Posterior vena cava (tissue), 2 donors: ENCODE measurements around the gene NFKB1. TPM values are rescaled to one million over a fixed set of nuclear protein-coding genes. Genes with fewer than 3 reads are reported as not detected.

Experiments
- DNase-seq: peaks from one replicate; pipeline ENCODE4 v3.0.0-alpha.2; 2020; ENCODE audit warnings: low spot score
- intact Hi-C, 2 donors: fragments of 100-400 bp; cut with DNase I; formaldehyde crosslinking; loops; one replicate each; pipeline versions ENCODE4 v1.14.1 to v1.14.2; 2022 to 2023
- total RNA-seq, 2 donors: library from RNA; stranded (reverse); fragmentation: NEBNext Ultra II Directional; extraction: Animal tissue kit (Norgen Biotek cat#: 25700); gene quantifications; one replicate each; pipeline ENCODE4 v1.2.1, GENCODE V29; 2021
- donor health status: DM: yes; HTN: yes; CAD: no.
- donor health status: DM: yes; HTN: yes; CAD: no.

The NFKB1 gene
- total RNA-seq, 2 donors from 2014 or later = 31.4 to 35.7 TPM

DNA sequence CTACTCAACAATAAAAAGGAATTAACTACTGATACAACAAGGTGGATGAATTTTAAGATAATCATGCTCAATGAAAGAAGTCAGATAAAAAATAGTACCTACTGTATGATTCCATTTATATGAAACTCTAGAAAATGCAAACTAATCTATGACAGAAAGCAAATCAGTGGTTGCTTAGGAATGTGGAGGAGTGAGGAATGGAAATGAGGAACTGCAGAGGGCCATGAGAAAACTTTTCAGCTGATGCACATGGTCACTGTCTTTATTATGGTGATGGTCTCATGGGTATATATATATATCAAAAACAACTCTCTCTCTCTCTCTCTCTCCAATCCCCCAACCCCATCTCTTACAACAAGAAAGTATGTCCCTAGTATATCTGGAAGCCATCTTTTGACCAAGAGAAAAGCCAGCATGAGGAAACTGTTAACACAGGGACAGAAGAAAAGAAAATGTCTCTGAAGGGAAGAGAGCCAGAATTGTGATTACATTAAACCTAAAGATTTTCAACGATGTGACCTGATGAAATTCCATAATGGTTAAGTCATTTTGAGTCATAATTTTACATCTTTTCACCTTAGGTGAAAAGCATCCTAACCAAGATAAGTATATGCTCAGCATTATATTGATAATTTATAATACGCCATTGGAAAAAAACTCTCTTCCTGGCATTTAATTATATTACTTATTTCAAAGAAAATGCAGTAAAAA lies 8.5 kb upstream of the NFKB1 start:
- intact Hi-C loops = no loop called here
- DNase-seq = no peak

DNA sequence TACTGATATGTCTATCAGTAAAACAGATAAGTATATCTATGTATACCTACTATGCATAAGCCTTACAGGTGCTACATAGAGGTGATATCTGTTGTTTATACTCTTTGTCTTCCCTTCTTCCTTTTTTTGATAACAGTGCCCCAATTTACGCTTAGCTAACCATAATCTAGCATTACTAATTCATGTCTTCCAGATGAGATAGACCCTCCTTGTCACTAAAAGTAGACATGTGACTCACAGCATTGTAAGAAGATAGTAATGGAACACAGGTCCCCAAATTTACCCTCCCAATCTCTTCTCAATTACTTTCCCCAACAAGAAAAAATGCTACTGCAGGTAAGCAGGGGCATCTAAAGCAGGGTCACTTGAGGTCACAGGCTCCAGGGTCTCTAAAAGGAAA lies 7.9 kb upstream of the NFKB1 start:
- intact Hi-C loops = no loop called here
- no peak for DNase-seq

DNA sequence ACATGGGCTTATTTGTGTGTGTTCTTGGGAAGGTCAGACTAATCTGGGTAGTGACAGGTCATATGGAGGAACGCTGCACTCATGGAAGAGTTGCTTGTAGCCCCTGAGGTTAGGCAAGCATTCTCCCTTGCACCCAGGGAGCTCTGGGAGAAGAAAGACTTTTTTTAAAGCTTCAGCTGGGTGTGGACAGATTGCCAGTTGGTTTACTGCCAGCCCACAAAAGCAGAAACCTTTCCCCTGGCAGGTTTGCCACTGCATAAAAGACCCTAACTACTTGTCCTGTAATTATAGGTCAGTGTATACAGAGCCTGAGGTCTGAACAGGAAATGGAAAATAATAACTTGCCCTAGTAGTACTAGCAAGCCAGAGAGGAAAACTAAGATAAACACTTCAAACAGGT lies 7.4 kb upstream of the NFKB1 start:
- no peak for DNase-seq
- intact Hi-C loops = no loop called here

DNA sequence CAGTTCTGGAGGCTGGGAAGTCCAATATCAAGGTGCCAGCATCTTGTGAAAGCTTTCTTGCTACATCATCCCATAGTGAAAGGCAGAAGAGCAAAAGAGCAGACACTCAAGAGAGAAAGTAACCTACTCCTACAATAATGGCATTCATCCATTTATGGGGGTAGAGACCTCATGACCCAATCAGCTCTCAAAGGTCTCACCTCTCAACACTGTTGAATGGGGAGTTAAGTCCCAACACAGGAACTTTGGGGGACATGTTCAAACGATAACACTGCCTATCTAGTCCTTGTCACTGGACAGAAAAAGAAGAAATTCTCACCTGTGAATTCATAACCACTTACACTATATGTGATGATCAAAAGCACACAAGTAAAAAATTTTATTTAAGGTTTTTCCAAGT lies 6.6 kb upstream of the NFKB1 start:
- intact Hi-C loops = no loop called here

DNA sequence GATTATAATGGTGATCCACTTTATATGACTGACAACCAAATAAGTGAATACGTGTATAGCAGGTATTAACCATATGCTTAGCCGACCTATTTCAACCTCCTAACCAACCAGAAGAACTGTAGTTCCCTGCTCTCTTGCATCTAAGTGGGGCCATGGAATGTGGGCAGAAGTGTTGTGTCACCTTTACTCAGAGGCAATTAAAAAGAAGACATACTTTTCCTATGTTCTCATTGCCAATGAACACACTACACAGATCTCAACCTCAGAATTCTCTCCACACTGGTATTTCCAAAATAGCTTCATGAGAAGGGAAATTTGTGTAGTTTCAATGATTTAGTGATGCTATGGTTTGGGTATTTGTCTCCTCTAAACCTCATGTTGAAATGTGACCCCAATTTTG lies 3.2 kb upstream of the NFKB1 start:
- no peak for DNase-seq
- intact Hi-C loops = no loop called here

More for the DNA sequence above, 6.6 kb upstream of the NFKB1 start:
- DNase-seq = no peak

DNA sequence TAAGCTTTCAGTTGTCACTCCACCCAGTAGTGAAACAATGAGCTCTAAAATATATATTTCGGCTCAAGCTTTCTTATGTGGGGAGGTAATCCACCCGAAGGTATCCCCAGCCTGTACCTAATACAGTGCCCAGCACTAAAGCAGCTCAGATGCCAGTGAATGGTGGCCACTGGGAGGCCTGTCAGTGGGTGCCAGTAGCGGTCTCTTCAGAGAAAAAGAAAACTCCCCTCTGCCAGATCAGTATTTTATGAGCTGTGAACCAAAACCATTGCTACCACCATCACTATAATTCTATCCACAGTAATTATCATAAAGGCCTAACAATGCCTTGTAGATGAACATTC lies 835 bp upstream of the NFKB1 start:
- intact Hi-C loops = loop anchor here in 1 of 2 donors (10.0 kb wide), 1 partner anchor 74 kb away; no protein-coding TSS in a partner anchor
- DNase-seq = no peak

DNA sequence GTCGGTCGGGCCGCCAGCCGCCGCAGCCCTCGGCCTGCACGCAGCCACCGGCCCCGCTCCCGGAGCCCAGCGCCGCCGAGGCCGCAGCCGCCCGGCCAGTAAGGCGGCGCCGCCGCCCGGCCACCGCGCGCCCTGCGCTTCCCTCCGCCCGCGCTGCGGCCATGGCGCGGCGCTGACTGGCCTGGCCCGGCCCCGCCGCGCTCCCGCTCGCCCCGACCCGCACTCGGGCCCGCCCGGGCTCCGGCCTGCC lies 213 bp downstream of the NFKB1 start:
- intact Hi-C loops = loop anchor here in 1 of 2 donors (10.0 kb wide), 1 partner anchor 73 kb away; no protein-coding TSS in a partner anchor
- no peak for DNase-seq

DNA sequence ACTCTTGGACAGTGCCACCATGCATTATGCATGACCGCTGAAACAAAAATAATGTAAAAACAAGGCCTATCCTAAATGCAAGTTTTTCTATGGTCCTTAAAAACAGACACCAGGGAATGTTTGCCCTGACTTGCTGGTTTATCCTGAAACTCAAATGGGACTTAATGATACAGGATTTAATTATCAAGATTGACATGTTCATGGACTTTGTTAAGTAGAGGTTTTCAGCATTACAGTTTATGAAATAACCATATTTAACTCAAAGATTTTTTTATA lies 1.3 kb downstream of the NFKB1 start:
- intact Hi-C loops = loop anchor here in 1 of 2 donors (10.0 kb wide), 1 partner anchor 72 kb away; no protein-coding TSS in a partner anchor
- DNase-seq = no peak

DNA sequence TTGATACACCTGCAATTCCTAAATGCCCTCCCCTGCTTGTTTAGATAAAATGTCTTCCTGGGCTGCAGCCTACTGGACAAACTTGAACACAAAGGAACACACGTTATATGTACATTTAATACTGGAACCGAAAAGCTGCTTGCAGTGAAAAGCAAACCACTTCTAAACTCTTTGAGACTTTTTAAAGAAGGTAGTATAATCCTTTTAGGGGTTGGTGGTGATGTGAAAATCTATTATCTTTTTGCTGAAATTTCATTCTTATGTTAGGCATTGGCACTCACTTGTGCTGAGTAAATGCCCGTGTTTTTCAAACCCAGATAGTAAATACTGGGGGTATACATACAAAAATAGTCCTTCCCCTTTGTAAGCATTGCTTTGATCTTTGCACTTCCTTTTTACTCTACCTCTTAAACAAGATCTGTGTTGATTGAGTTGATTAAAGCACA lies 2.2 kb downstream of the NFKB1 start:
- no peak for DNase-seq
- intact Hi-C loops = loop anchor here in 1 of 2 donors (10.0 kb wide), 1 partner anchor 71 kb away; no protein-coding TSS in a partner anchor

DNA sequence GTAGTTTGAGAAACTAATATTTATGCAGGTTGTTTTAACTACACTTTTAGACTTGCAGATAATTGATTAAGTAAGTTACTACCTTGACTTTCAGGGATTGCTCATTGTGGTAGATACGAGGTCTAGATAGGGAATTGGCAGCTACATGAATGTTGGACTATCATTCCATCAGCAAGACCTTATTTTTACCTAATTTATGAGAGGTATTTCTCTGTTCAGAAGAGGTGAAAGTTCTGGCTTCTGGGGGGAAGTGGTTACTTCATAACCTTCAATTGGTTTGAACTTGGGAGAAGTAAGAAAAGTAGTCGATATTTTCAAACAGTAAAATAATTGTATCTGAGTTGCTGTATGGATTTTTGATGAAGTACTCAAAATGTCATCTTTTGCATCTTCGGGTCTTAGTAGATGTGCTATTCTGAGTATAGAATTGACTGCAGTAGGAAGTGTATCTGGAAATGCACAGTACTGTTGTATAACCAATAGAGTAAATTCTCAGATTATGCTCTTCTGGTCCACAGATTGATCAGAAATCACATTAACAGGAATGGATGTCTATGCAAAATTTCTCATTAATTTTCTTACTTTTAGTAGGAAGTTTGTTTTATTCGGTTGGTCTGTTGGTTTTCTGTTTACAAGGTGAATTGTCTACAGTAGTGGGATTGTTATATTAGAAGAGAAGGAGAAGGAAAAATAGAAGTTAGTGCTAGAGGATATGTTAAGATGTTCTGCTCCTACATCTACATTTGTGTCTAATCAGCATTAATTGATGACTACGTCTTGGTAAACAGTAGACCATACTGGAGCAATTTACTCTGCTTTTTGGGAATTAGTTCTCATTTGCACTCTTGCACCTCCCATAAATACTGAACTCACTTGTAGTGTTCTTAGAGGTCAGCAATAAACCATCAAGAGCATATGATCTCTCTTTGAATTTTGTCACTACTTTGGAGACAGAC lies 3.0 kb downstream of the NFKB1 start:
- DNase-seq = no peak
- intact Hi-C loops = loop anchor here in 1 of 2 donors (10.0 kb wide), 1 partner anchor 71 kb away; no protein-coding TSS in a partner anchor

DNA sequence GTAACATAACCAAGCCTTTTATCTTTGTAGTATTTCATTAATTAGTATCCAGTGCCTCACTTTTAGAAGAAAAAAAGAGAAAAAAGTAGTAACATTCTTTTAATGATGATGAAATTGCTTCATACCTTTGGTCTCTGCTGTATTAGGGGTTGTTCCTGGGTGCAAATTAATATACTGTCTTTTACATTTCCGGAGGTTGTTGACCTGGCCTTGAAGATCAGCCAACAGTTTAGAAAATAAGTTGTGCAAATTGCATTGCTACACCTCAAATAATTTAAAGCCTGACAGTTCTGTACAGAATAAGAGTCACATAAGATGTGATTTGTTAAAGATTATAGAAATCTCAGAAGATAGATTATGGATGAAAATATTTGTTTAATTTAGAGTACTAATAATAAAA lies 3.8 kb downstream of the NFKB1 start:
- intact Hi-C loops = loop anchor here in 1 of 2 donors (10.0 kb wide), 1 partner anchor 70 kb away; no protein-coding TSS in a partner anchor
- DNase-seq = no peak

DNA sequence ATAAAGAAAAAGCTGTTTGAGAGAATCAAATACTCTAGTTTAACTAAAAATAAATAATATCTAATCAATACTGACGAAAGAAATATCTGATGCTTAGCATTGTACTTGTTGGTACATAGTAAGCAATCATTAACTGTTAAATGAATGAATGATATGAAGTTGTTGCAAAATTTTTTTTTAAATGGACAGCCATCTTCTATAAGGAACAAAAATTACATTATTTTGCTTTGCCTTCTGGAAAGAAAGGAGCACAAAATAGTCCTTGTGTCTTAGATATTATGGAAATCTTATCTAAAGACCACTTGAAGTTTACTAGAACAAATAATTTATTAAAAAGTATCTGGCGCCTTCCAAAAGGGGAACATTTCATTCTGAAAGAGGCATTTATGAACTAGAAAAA lies 4.5 kb downstream of the NFKB1 start:
- intact Hi-C loops = loop anchor here in 1 of 2 donors (10.0 kb wide), 1 partner anchor 69 kb away; no protein-coding TSS in a partner anchor
- no peak for DNase-seq

DNA sequence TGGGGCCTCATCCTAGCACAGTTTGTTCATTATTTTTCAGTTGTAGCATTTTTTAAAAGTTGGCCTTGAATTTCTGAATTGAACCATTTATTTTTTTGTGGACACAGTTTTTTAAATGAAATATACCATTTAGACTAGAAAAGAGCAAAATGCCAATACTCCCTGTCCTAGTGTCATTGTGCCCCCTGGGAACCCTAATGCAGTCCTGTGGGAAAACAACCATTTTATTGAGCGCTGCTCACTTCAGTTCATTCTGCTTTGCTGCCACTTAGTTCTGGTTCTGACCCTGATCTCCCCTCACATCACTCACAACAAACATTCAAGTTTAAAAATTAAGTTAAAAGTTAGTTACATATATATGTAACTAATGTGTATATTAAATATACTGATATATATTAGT lies 5.4 kb downstream of the NFKB1 start:
- intact Hi-C loops = loop anchor here in 1 of 2 donors (10.0 kb wide), 1 partner anchor 68 kb away; no protein-coding TSS in a partner anchor
- no peak for DNase-seq

DNA sequence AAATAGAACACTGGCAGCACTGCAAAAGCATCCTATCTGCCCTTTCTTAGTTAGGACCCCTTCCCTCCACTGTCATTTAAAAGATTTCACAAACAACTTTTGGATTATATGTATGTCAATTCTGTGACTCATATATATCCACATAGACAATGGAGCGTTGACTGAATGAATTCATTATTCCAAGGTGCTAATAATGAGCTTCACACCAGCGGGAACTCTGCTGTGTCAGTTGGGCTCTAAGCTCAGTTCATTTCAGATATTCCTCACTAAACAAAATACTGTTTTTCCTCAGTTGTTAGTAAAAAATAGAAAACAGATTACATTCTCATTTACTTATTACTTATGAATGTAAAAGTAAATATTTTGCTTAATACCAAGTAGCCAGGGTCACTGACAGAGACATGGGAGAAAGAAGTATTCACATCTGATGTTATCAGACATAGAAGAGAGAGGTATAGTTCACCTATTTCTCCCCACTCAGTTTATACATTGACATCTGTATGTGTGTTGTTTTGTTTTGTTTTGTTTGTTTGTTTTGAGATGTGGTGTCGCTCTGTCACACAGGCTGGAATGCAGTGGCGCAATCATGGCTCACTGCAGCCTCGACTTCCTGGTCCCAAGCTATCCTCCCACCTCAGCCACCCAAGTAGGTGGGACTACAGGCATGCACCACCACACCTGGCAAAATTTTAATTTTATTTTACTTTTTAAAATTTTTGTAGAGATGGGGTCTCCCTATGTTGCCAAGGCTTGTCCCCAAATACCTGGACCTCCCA lies 10.9 kb downstream of the NFKB1 start:
- intact Hi-C loops = no loop called here
- DNase-seq = no peak

DNA sequence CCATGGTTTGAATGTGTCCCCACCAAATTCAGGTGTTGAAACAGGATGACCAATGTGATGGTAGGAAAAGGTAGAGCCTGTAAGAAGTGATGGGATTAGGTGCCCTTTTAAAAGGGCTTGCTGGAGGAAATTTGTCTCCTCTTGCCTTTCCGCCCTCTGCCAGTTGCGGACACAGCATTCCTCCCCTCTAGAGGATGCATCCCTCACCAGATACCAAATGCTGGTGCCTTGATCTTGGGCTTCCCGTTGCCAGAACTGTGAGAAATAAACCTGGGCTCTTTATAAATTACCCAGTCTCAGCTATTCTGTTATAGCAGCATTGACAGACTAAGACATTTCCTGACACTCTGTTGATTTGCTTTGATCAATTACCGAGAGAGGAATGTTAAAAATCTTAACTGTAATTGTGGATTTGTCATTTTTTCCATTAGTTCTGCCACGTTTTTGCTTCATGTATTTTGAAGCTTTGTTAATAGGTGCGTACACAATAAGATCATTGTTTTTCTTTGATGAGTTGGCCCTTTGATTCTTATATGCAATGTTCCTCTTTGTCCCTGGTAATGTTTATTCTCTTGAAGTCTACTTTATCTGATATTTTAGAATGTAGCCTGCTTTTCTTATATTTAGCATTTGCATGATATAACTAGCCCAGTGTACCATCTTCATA lies 13.3 kb downstream of the NFKB1 start:
- no peak for DNase-seq
- intact Hi-C loops = no loop called here

DNA sequence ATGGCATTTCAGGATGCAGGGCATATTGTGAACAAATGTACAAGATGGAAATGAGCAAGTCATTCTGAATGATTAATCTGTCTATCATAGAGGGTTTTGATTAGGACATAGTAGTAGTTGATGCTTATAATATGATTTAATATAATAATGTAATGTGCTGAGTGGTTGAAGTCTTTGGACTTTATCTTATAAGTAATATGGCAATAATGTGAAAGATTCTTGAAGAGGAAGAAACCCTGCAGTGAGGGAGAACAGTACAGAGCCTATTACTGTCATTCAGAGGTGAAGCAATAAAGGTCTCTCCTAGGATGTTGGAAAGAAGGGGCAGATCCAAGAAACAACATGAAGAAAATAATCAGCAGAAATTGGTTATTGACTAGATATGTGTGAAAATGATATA lies 16.6 kb downstream of the NFKB1 start:
- no peak for DNase-seq
- intact Hi-C loops = no loop called here

DNA sequence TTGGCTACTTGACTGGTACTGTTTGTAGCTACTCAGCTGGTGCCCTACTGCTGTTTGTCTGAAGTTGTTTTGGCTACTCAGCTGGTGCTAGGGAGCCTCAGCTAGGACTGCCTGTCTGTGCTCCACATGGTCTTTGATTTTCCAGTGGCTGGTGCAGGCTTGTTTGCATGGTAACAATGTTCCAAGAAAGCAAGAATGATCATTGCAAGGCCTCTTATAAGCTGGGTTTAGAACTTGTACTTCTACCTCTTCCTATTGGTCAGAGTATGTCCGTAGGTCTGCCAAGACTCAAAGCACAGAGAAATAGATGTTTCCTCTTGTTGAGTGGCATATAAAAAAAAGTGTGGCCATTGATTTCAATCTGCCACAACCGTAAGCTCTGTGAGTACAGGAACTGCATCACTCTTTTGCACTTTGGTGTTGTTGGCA lies 17.6 kb downstream of the NFKB1 start:
- DNase-seq = no peak
- intact Hi-C loops = no loop called here

DNA sequence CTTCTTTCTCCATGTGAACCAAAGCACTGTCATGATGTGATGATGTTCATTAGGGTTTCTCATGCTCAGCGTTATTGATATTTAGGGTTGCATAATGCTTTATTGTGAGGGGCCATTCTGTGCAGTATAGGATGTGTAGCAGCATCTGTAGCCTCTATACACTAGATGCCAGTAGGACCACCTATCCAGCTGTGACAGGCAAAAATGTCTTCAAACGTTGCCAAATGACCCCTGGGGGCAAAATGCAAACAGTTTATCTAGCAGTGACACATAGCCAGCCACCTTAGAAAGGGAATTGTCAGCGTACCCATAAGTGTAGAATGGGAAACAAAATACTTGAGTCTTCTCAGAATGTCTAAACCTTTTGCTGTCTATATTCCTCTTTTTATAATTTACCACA lies 18.8 kb downstream of the NFKB1 start:
- intact Hi-C loops = no loop called here
- no peak for DNase-seq

DNA sequence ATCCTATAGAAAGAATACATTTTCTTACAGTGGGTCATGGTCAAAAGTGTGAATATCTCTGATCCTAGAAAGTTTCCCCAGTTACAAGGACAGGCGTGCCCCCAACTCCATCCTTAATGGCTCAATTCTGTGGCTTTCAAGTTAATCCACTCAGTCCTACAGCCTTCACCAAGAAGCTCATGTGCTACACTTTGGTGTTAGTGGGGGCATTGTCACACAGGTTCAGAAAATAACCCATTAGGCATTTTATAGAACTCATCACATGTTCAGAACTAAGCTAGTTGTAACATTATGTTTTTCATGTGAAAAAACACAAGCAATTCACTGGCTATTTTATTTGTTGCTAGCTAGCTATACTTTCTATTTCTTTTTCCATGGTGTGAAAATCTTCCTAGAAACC lies 20.4 kb downstream of the NFKB1 start:
- DNase-seq = no peak
- intact Hi-C loops = no loop called here
